Lower leg skin (tissue), 3 donors: Measurements from ENCODE around the gene F2RL1.

Source experiments
- POLR2A ChIP-seq, 2 donors: fragments of 450-650 bp; IDR thresholded peaks; one replicate each; pipeline ENCODE4 v1.6.1; 2016 to 2017; ENCODE audit warnings: antibody characterized with exemption in 2 of 2, mild to moderate bottlenecking in 1 of 2, moderate library complexity in 1 of 2
- TF ChIP-seq, protein P1 (sequence below), 3 donors: fragments of 450-650 bp; IDR thresholded peaks; one replicate each; pipeline ENCODE4 v1.5.1; 2016; ENCODE audit warnings: antibody characterized with exemption in 3 of 3, mild to moderate bottlenecking in 3 of 3, moderate library complexity in 2 of 3

DNA sequence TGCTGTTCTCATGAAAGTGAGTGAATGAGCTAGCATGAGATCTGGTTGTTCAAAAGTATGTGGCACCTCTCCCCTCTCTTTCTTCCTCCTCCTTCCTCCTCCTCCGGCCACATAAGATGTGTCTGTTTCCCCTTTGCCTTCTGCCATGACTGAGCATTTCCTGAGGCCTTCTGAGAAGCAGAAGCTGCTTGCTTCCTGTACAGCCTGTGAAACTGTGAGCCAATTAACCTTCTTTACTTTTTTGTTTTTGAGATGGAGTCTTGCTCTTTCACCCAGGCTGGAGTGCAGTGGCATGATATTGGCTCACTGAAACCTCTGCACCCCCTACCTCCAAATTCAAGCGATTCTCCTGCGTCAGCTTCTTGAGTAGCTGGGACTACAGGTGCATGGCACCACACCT is 37.1 kb downstream of the F2RL1 start:
- no peak for TF ChIP-seq POLR2A (IDR thresholded peaks at IDR 0.05)
- TF ChIP-seq, protein P1, sequence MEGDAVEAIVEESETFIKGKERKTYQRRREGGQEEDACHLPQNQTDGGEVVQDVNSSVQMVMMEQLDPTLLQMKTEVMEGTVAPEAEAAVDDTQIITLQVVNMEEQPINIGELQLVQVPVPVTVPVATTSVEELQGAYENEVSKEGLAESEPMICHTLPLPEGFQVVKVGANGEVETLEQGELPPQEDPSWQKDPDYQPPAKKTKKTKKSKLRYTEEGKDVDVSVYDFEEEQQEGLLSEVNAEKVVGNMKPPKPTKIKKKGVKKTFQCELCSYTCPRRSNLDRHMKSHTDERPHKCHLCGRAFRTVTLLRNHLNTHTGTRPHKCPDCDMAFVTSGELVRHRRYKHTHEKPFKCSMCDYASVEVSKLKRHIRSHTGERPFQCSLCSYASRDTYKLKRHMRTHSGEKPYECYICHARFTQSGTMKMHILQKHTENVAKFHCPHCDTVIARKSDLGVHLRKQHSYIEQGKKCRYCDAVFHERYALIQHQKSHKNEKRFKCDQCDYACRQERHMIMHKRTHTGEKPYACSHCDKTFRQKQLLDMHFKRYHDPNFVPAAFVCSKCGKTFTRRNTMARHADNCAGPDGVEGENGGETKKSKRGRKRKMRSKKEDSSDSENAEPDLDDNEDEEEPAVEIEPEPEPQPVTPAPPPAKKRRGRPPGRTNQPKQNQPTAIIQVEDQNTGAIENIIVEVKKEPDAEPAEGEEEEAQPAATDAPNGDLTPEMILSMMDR (IDR thresholded peaks at IDR 0.05): no peak
